Thyroid gland (tissue), 4 donors: ENCODE measurements around the gene PRKCD. TPM values are rescaled to one million over a fixed set of nuclear protein-coding genes. Genes with fewer than 3 reads are reported as not detected.

ENCODE experiments used
- DNase-seq, 2 donors: peaks; one replicate each; pipeline ENCODE4 v3.0.0-alpha.2; 2019
- H3K27ac ChIP-seq, 3 donors: fragments of 200-600 bp; sonication (generic); 1 replicate in 2 of 3; 2 replicates in 1 of 3; pipeline ENCODE4 v1.5.1; 2016 to 2019; ENCODE audit warnings: mild to moderate bottlenecking in 1 of 3, moderate library complexity in 1 of 3
- H3K27me3 ChIP-seq: fragments of 200-600 bp; sonication (generic); one replicate; pipeline ENCODE4 v1.5.1; 2019
- H3K36me3 ChIP-seq, 2 donors: fragments of 200-600 bp; sonication (generic); one replicate each; pipeline ENCODE4 v1.5.1; 2016 to 2019
- H3K4me1 ChIP-seq, 2 donors: fragments of 200-600 bp; sonication (generic); one replicate each; pipeline ENCODE4 v1.5.1; 2017 to 2019
- H3K4me3 ChIP-seq, 3 donors: fragments of 200-600 bp; sonication (generic); replicated peaks in 1 of 3; 1 replicate in 2 of 3; 2 replicates in 1 of 3; pipeline ENCODE4 v1.5.1; 2016; ENCODE audit warnings: mild to moderate bottlenecking in 1 of 3
- H3K9me3 ChIP-seq: fragments of 200-600 bp; sonication (generic); one replicate; pipeline ENCODE4 v1.5.1; 2017
- CTCF ChIP-seq, 6 experiments: fragments of 200-600 bp in 3 of 6; fragments of 450-650 bp in 3 of 6; sonication (generic) in 3 of 6; IDR thresholded peaks; one replicate each; pipeline ENCODE4 v1.5.1; 2016 to 2019; ENCODE audit warnings: antibody characterized with exemption in 6 of 6, mild to moderate bottlenecking in 2 of 6, inconsistent platforms in 1 of 6, moderate library complexity in 1 of 6
- POLR2A ChIP-seq, 2 donors: fragments of 450-650 bp; IDR thresholded peaks; one replicate each; pipeline ENCODE4 v1.6.1; 2017; ENCODE audit warnings: antibody characterized with exemption in 2 of 2, mild to moderate bottlenecking in 2 of 2, moderate library complexity in 1 of 2
- WGBS, 2 donors: methylation state at CpG; one replicate each; pipeline ENCODE4 v1.1.5; 2017; 5-methylcytosine and 5-hydroxymethylcytosine counted together
- intact Hi-C: fragments of 100-400 bp; cut with DNase I; formaldehyde crosslinking; loops from one replicate; pipeline ENCODE4 v1.15.1; 2023
- total RNA-seq, 4 donors: library from RNA; depleted of rRNA; stranded (reverse); fragments of >200 nt; gene quantifications; one replicate each; pipeline ENCODE4 v1.2.3, GENCODE V29; 2016

The PRKCD gene
- total RNA-seq, 4 donors from 2014 or later: 32.0 to 154 (median 71.4) TPM

GRCh38 chr3:53230789-53231188, 69.8 kb downstream of the PRKCD start:
- Histone ChIP-seq H3K4me1 (peaks cover under 1 to 4% of the 10 kb centered on the region in 2 donors), H3K27ac (peak overlapping the region in 1 of 3 donors; percentile 28), H3K27me3 (no peaks in the 10 kb centered on the region), H3K4me3 (no peak overlapping the region), H3K9me3 (no peaks in the 10 kb centered on the region), H3K36me3 (peaks cover 97 to 99% of the 10 kb centered on the region in 2 donors)
- intact Hi-C loops: no loop called here
- WGBS, 2 donors: 96 to 97% methylated on average over 4 to 5 of the region's 5 CpGs
- no peak for TF ChIP-seq CTCF (IDR thresholded peaks at IDR 0.05)
- TF ChIP-seq POLR2A (IDR thresholded peaks at IDR 0.05): no peak
- DNase-seq: no peak

GRCh38 chr3:53231532-53232511, 70.8 kb downstream of the PRKCD start:
- no peaks in the 10 kb centered on the region for H3K9me3 ChIP-seq
- H3K4me3 ChIP-seq: no peak overlapping the region
- peaks cover 89 to 90% of the 10 kb centered on the region in 2 donors for H3K36me3 ChIP-seq
- DNase-seq: no peak
- peaks cover 10 to 15% of the 10 kb centered on the region in 2 donors for H3K4me1 ChIP-seq
- whole genome bisulfite sequencing, 2 donors: 88 to 89% methylated on average over 11 to 12 of the region's 13 CpGs
- TF ChIP-seq POLR2A (IDR thresholded peaks at IDR 0.05): no peak
- no peak for TF ChIP-seq CTCF (IDR thresholded peaks at IDR 0.05)
- intact Hi-C loops: no loop called here
- no peak overlapping the region for H3K27ac ChIP-seq
- no peaks in the 10 kb centered on the region for H3K27me3 ChIP-seq

GRCh38 chr3:53232641-53233377, 71.8 kb downstream of the PRKCD start:
- 88 to 93% methylated on average over 11 to 16 of the region's 18 CpGs for WGBS, 2 donors
- intact Hi-C loops: no loop called here

GRCh38 chr3:53234130-53234840, 73.3 kb downstream of the PRKCD start:
- H3K36me3 ChIP-seq: peaks cover 73 to 84% of the 10 kb centered on the region in 2 donors
- intact Hi-C loops: no loop called here
- no peaks in the 10 kb centered on the region for H3K27me3 ChIP-seq
- TF ChIP-seq CTCF (IDR thresholded peaks at IDR 0.05) (no peak), POLR2A (IDR thresholded peaks at IDR 0.05) (no peak)
- peaks cover 28 to 39% of the 10 kb centered on the region in 2 donors for H3K4me1 ChIP-seq
- DNase-seq: no peak
- 87 to 93% methylated on average over 13 to 15 of the region's 15 CpGs for WGBS, 2 donors
- H3K27ac ChIP-seq: peak overlapping the region in 1 of 3 donors; percentile 38
- H3K9me3 ChIP-seq: no peaks in the 10 kb centered on the region
- no peak overlapping the region for H3K4me3 ChIP-seq

More at GRCh38 chr3:53232641-53233377, 71.8 kb downstream of the PRKCD start:
- Histone ChIP-seq H3K9me3 (no peaks in the 10 kb centered on the region), H3K36me3 (peaks cover 79 to 89% of the 10 kb centered on the region in 2 donors), H3K4me1 (peaks cover 13 to 25% of the 10 kb centered on the region in 2 donors), H3K4me3 (no peak overlapping the region), H3K27ac (peak overlapping the region in 2 of 3 donors; percentile 24 to 38), H3K27me3 (no peaks in the 10 kb centered on the region)
- no peak for DNase-seq
- TF ChIP-seq CTCF (IDR thresholded peaks at IDR 0.05): no peak
- TF ChIP-seq POLR2A (IDR thresholded peaks at IDR 0.05): no peak
